Skeletal muscle tissue (tissue), 4 donors: Measurements from ENCODE around the gene KNDC1. TPM values are rescaled to one million over a fixed set of nuclear protein-coding genes. Genes with fewer than 3 reads are reported as not detected.

Source experiments
- H3K27ac ChIP-seq: one replicate; pipeline ENCODE4 v1.7.0; 2013; ENCODE audit warnings: mild to moderate bottlenecking, low read depth, low read length, inconsistent platforms
- H3K27me3 ChIP-seq, 3 donors: one replicate each; pipeline ENCODE4 v1.7.0; 2013; ENCODE audit warnings: low read length in 3 of 3; ENCODE audit not compliant: control insufficient read depth in 3 of 3, insufficient read depth in 3 of 3
- H3K36me3 ChIP-seq, 3 donors: one replicate each; pipeline ENCODE4 v1.7.0; 2013; ENCODE audit warnings: low read length in 3 of 3; ENCODE audit not compliant: control insufficient read depth in 3 of 3, insufficient read depth in 3 of 3
- H3K4me1 ChIP-seq, 3 donors: one replicate each; pipeline ENCODE4 v1.7.0; 2013; ENCODE audit warnings: low read length in 3 of 3, mild to moderate bottlenecking in 3 of 3; ENCODE audit not compliant: control insufficient read depth in 3 of 3, insufficient read depth in 3 of 3
- H3K4me3 ChIP-seq, 3 donors: one replicate each; pipeline ENCODE4 v1.7.0; 2013; ENCODE audit warnings: low read length in 3 of 3
- H3K9ac ChIP-seq, 3 donors: one replicate each; pipeline ENCODE4 v1.7.0; 2013; ENCODE audit warnings: low read length in 3 of 3, mild to moderate bottlenecking in 3 of 3, moderate library complexity in 2 of 3, low read depth in 1 of 3
- H3K9me3 ChIP-seq, 3 donors: one replicate each; pipeline ENCODE4 v1.7.0; 2013; ENCODE audit warnings: low read length in 3 of 3; ENCODE audit not compliant: control insufficient read depth in 3 of 3
- total RNA-seq: library from RNA; depleted of rRNA; stranded (reverse); fragments of >200 nt; gene quantifications from one replicate; pipeline ENCODE4 v1.2.3, GENCODE V29; 2014
- donor health status: Osteomylitis.

The KNDC1 gene
- total RNA-seq, 1 donor from 2014 or later = 0.52 TPM

DNA sequence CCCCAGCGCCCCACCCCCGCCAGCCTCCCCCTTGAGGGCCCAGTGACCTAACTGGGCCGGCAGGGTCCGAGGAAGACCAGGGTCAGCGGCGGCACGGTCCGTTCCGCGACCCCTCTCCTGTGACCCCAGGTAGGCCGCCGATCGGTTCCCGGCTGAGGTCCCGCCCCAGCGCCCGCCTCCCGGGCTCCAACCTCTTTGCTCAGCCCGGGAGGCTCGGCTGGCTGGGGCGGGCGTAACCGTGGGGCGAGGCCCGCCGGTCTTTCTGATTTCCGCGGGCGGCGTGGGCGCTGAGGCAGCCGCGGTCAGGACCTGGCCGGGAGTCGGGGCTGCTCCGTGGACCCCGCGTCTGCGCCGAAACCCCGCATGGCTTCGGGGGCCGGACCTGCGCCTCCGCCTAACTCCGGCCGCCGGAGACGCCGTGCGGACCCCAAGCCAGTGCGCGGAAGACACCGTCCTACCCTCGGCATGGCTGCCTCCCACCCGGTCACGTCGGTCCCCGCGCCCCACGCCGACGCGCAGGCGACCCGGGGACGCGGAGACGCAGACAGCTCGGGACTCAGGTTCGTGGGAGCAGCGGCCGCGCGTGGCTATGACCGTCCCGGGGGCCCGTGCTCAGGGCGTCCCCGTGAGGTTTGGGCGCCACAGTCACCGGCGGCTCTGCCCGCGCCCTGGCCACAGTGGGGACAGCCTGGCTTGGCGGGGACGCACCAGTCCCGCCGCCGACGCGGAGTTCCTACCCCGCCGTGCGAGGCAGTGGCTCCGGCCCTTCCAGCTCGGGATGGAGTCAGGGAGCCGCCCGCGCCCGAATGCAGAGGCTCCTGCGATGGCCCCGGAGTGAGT is 76.6 kb downstream of the KNDC1 start:
- no peaks in the 10 kb centered on the region for H3K9me3 ChIP-seq
- no peak overlapping the region for H3K27ac ChIP-seq
- peaks cover 0 to 4% (median 0%) of the 10 kb centered on the region in 3 donors for H3K4me1 ChIP-seq
- no peak overlapping the region for H3K9ac ChIP-seq
- no peaks in the 10 kb centered on the region for H3K36me3 ChIP-seq
- peaks cover 59 to 77% (median 66%) of the 10 kb centered on the region in 3 donors for H3K27me3 ChIP-seq
- H3K4me3 ChIP-seq = peak overlapping the region in 1 of 3 donors; percentile 29

DNA sequence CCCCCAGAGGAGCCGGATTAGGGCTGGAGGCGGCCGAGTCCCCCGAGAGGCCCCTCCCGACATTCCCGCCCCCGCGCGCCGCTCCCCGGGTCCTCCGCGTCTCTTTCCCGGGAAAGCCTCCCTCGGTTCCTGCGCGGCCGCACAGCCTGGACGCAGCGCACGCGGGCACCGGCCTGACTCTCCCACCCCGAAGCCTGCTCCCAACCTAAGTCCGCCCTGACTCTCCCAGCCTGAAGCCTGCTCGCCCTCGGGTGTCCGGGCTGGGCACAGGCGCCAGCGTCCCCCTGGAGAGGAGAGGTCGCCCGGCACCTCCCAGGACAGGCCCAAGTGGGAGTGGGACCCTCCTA is 77.2 kb downstream of the KNDC1 start:
- Histone ChIP-seq H3K27ac (no peak overlapping the region), H3K27me3 (peaks cover 59 to 77% (median 66%) of the 10 kb centered on the region in 3 donors), H3K4me3 (no peak overlapping the region), H3K9ac (no peak overlapping the region), H3K36me3 (no peaks in the 10 kb centered on the region), H3K4me1 (peaks cover 0 to 4% (median 0%) of the 10 kb centered on the region in 3 donors), H3K9me3 (no peaks in the 10 kb centered on the region)

DNA sequence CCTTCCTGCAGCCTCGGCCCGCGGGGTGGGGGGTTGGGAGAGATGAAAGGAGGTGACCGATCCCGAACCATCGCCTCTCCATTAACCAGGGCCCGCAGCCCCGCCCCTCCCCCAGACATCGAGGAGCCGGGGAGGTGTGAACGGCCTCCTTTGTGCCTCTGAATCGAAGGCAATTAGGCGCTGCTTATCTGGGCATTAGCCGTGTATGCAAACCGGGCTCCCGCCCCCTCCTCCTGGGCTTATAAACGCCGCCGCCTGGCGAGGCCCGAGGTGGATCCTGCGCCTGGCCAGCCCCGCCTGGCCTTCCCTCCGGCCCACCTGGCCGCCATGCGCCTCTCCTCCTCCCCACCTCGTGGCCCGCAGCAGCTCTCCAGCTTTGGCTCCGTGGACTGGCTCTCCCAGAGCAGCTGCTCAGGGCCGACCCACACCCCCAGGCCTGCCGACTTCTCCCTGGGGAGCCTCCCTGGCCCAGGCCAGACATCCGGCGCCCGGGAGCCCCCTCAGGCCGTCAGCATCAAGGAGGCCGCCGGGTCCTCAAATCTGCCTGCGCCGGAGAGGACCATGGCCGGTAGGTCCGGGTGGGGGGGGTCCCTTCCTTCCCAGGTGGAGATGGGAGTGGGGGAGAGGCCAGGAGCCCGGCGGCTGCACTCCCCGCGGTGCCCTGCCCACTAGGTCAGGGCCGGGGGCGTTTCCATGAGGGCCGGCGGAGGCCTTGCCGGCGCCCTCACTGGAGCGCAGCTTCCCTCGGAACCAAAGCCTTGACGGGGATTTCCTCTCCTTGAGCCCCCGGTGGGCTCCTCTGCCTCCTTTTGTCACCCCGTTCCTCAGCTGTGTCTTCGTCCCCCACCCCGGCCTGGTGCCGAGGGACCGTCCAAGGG is 77.8 kb downstream of the KNDC1 start, which contains the start of gene VENTX:
TSS of gene VENTX (plus strand) at position 268 of the 878 bp plus-strand sequence. CDS start at position 328, 60 bp downstream.
- Histone ChIP-seq H3K4me1 (peaks cover 0 to 4% (median 0%) of the 10 kb centered on the region in 3 donors), H3K36me3 (no peaks in the 10 kb centered on the region), H3K9ac (no peak within 1 kb of the TSS), H3K9me3 (no peaks in the 10 kb centered on the region), H3K27me3 (peaks cover 62 to 78% (median 66%) of the 10 kb centered on the region in 3 donors), H3K4me3 (peak within 1 kb of the TSS in 1 of 3 donors; percentile 29), H3K27ac (no peak within 1 kb of the TSS)

DNA sequence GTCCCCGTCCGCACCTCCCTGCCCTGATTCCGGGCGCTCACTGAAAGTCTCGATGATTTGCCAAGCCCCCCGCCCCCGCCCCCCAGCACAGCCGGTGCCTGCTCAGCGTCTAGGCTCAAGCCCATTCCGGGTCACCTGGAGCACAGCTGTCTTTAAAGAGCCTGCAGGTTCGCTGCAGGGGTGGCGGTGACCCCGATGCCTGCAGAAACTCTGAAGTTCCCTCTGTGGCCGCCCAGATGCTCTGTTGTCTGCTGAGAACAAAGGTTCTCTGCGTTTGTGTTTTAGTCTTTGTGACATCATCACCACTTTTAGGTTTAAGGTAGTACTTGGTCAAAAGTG is 78.4 kb downstream of the KNDC1 start:
- H3K4me3 ChIP-seq = no peak overlapping the region
- peaks cover 0 to 4% (median 0%) of the 10 kb centered on the region in 3 donors for H3K4me1 ChIP-seq
- H3K9me3 ChIP-seq = no peaks in the 10 kb centered on the region
- H3K36me3 ChIP-seq = no peaks in the 10 kb centered on the region
- H3K9ac ChIP-seq = no peak overlapping the region
- H3K27me3 ChIP-seq = peaks cover 64 to 77% (median 66%) of the 10 kb centered on the region in 3 donors
- H3K27ac ChIP-seq = no peak overlapping the region

DNA sequence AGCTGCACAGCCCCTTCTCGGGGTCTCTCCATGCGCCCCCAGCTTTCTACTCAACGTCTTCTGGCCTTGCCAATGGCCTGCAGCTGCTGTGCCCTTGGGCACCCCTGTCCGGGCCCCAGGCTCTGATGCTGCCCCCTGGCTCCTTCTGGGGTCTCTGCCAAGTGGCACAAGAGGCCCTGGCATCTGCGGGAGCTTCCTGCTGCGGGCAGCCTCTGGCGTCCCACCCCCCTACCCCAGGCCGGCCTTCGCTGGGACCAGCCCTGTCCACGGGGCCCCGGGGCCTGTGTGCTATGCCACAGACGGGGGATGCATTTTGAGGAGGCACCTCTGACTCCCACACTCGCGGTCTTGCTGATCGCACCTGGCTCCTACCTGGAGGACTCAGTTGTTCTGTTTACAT is 80.0 kb downstream of the KNDC1 start:
- no peaks in the 10 kb centered on the region for H3K9me3 ChIP-seq
- peaks cover 0 to 4% (median 0%) of the 10 kb centered on the region in 3 donors for H3K4me1 ChIP-seq
- peaks cover 69 to 84% (median 74%) of the 10 kb centered on the region in 3 donors for H3K27me3 ChIP-seq
- no peak overlapping the region for H3K4me3 ChIP-seq
- H3K27ac ChIP-seq = no peak overlapping the region
- H3K36me3 ChIP-seq = no peaks in the 10 kb centered on the region
- no peak overlapping the region for H3K9ac ChIP-seq

DNA sequence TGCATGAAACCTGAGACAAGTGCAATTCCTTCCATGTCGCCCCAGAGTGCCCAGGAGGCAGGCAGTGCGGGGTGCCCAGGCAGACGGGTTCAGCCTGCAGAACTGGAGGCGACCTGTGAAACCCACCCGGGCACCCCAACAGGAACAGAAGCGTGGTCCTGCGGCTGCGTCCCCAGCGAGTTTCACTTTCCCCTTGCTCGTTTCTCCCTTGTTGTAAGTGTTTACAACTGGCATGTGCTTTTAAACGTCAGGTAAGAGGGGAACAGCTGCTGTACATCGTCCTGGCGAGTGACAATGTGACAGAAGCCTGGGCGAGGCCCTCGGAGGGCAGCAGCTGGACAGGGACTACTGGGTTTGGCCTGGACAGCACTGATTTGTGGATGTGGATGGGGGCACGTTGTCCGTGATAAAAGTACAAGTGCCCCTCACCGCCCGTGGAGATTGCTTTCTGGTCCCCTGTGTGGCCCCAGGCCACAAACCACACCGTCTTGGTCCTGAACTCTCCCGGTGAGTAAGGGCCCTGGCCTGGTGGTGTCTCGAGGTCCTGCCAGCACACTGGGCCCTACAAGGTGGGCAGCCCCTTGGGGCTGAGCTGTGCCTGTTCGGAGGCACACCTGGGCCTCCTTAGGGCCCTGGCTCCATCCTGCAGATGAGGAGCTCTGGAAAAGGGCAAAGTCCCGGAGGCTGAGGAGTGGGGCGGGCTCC is 81.6 kb downstream of the KNDC1 start:
- Histone ChIP-seq H3K9ac (no peak overlapping the region), H3K4me1 (peaks cover 0 to 4% (median 0%) of the 10 kb centered on the region in 3 donors), H3K36me3 (no peaks in the 10 kb centered on the region), H3K27ac (no peak overlapping the region), H3K27me3 (peaks cover 76 to 86% (median 82%) of the 10 kb centered on the region in 3 donors), H3K4me3 (no peak overlapping the region), H3K9me3 (no peaks in the 10 kb centered on the region)

DNA sequence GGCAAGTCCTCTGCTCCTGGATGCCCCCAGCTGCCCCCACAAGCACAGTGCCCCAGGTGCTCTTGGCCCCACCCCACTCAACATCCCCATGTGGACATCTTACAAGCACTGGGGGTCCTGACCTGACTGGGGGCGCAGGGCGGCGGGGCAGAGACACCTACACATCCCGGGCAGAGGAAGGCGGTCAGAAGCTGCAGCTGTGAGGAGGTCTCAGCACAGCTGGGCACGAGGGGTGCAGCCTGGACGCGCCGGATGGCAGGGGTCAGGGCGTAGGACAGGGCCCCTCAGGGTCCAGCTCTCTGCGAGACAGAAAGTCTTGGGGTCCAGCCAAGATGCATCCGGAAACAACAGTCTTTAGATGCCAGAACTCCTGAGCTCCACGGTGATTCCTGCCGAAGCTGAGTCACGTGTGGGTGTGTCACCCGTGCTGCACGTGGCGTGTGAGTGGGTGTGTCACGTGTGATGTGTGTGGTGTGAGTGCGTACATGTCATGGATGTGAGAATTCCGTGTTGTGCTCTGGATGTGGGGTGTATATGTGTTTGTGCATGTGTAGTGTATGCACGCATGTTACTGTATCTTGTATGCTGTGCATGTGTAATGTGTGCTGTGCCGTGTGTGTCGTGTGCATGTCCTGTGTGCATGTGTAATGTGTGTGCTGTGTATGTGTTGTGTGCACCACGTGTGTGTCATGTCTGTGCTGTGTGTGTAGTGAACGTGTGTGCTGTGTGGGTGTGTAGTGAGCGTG is 82.8 kb downstream of the KNDC1 start:
- Histone ChIP-seq H3K9ac (no peak overlapping the region), H3K4me3 (no peak overlapping the region), H3K36me3 (no peaks in the 10 kb centered on the region), H3K27me3 (peaks cover 72 to 83% (median 83%) of the 10 kb centered on the region in 3 donors), H3K27ac (no peak overlapping the region), H3K4me1 (no peaks in the 10 kb centered on the region), H3K9me3 (no peaks in the 10 kb centered on the region)

DNA sequence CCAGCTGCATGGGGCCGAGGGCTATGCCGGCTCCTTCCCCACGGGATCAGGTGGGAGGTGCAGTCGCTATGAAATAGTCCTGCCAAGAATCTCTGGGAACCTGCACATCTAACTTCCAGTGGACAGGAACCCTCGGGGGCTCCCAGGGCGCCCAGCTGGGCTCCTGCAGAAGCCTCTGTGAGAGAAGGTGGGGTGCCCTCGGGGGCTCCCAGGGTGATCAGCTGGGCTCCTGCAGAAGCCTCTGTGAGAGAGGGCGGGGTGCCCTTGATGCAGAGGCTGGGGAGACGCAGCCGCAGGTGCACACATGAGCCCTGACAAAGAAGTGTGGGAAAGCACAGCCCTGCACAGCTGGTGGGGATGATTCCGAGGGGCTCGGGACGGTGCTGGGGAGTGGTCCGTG is 83.6 kb downstream of the KNDC1 start:
- no peak overlapping the region for H3K4me3 ChIP-seq
- no peak overlapping the region for H3K9ac ChIP-seq
- peaks cover 71 to 83% (median 83%) of the 10 kb centered on the region in 3 donors for H3K27me3 ChIP-seq
- no peaks in the 10 kb centered on the region for H3K4me1 ChIP-seq
- no peaks in the 10 kb centered on the region for H3K36me3 ChIP-seq
- H3K9me3 ChIP-seq = no peaks in the 10 kb centered on the region
- H3K27ac ChIP-seq = no peak overlapping the region
